ENCODE measurements around the gene SLC13A5.
"Not testable (repeated sequence)": the region's sequence is repeated elsewhere in the genome, so short reads cannot be mapped to it uniquely, and the experiment has no call there.

Gene SLC13A5

GRCh38 chr17:6713130-6713917, at the start of gene SLC13A5:
SLC13A5 (minus strand) TSS chr17:6713369; CDS start chr17:6713333, 36 bp downstream.
- DNase-seq (ENCODE audit: low read depth in 2 of 2) = no peak

GRCh38 chr17:6761779-6762178, 48.6 kb upstream of the SLC13A5 start:
- DNase-seq (ENCODE audit: low read depth in 2 of 2) = no peak

- no peak for DNase-seq (ENCODE audit: low read depth in 2 of 2)
Measured at GRCh38 chr17:6757747-6758146, 44.6 kb upstream of the SLC13A5 start.

GRCh38 chr17:6756425-6757031, 43.4 kb upstream of the SLC13A5 start:
- no peak for DNase-seq (ENCODE audit: low read depth in 2 of 2)

GRCh38 chr17:6755731-6756184, 42.6 kb upstream of the SLC13A5 start, which contains the start of gene XAF1:
XAF1 (plus strand) TSS chr17:6756046; CDS start chr17:6756079, 33 bp downstream.
- DNase-seq (ENCODE audit: low read depth in 2 of 2) = no peak

GRCh38 chr17:6755281-6755680, 42.1 kb upstream of the SLC13A5 start:
- no peak for DNase-seq (ENCODE audit: low read depth in 2 of 2)

GRCh38 chr17:6753546-6753945, 40.4 kb upstream of the SLC13A5 start:
- no peak for DNase-seq (ENCODE audit: low read depth in 2 of 2)

- no peak for DNase-seq (ENCODE audit: low read depth in 2 of 2)
Measured at GRCh38 chr17:6753006-6753445, 39.9 kb upstream of the SLC13A5 start.

- no peak for DNase-seq (ENCODE audit: low read depth in 2 of 2)
Measured at GRCh38 chr17:6752068-6752909, 39.1 kb upstream of the SLC13A5 start.

GRCh38 chr17:6749519-6749918, 36.4 kb upstream of the SLC13A5 start:
- DNase-seq (ENCODE audit: low read depth in 2 of 2) = no peak

GRCh38 chr17:6748617-6749016, 35.4 kb upstream of the SLC13A5 start:
- DNase-seq (ENCODE audit: low read depth in 2 of 2) = no peak

GRCh38 chr17:6746665-6747064, 33.5 kb upstream of the SLC13A5 start:
- DNase-seq (ENCODE audit: low read depth in 2 of 2) = not testable (repeated sequence)

- no peak for DNase-seq (ENCODE audit: low read depth in 2 of 2)
Measured at GRCh38 chr17:6729531-6729930, 16.4 kb upstream of the SLC13A5 start.

- DNase-seq (ENCODE audit: low read depth in 2 of 2) = no peak
Measured at GRCh38 chr17:6724009-6724408, 10.8 kb upstream of the SLC13A5 start.

- no peak for DNase-seq (ENCODE audit: low read depth in 2 of 2)
Measured at GRCh38 chr17:6721744-6722143, 8.6 kb upstream of the SLC13A5 start.

- DNase-seq (ENCODE audit: low read depth in 2 of 2) = no peak
Measured at GRCh38 chr17:6716736-6717135, 3.6 kb upstream of the SLC13A5 start.

GRCh38 chr17:6714315-6714874, 1.2 kb upstream of the SLC13A5 start:
- DNase-seq (ENCODE audit: low read depth in 2 of 2) = no peak

GRCh38 chr17:6713918-6714271, 726 bp upstream of the SLC13A5 start:
- DNase-seq (ENCODE audit: low read depth in 2 of 2) = no peak

- no peak for DNase-seq (ENCODE audit: low read depth in 2 of 2)
Measured at GRCh38 chr17:6712854-6713129, 377 bp downstream of the SLC13A5 start.

GRCh38 chr17:6712058-6712853, 913 bp downstream of the SLC13A5 start:
- DNase-seq (ENCODE audit: low read depth in 2 of 2) = no peak

- DNase-seq (ENCODE audit: low read depth in 2 of 2) = no peak
Measured at GRCh38 chr17:6711681-6712057, 1.5 kb downstream of the SLC13A5 start.

All from stimulated activated CD4-positive, alpha-beta T cell treated with anti-CD3 and anti-CD28 coated beads, Interleukin-15, amount 100 ng/mL, for 48 hours (primary cell).